MM.1S (cell line): ENCODE results near the gene NCOA5.

Experiments used
- DNase-seq: peaks from one replicate; pipeline ENCODE4 v3.0.0-alpha.2; 2015
- H2AFZ ChIP-seq: fragments of 300-600 bp; sonication (generic); 2 replicates; pipeline ENCODE4 v1.6.0; 2016; ENCODE audit warnings: antibody characterized with exemption, low read length
- H3F3A ChIP-seq: fragments of 300-600 bp; sonication (generic); 2 replicates; pipeline ENCODE4 v1.6.1; 2016; ENCODE audit warnings: mild to moderate bottlenecking, antibody characterized with exemption, low read length, moderate library complexity, mixed read lengths; ENCODE audit not compliant: insufficient read depth
- H3K27ac ChIP-seq: fragments of 300-600 bp; sonication (generic); 2 replicates; pipeline ENCODE4 v1.5.1; 2016; ENCODE audit warnings: mild to moderate bottlenecking, low read length
- H3K27me3 ChIP-seq: fragments of 300-600 bp; sonication (generic); replicated peaks from 2 replicates; pipeline ENCODE4 v1.6.0; 2016; ENCODE audit warnings: low read length; ENCODE audit not compliant: insufficient read depth
- H3K36me3 ChIP-seq: fragments of 300-600 bp; sonication (generic); replicated peaks from 2 replicates; pipeline ENCODE4 v1.6.1; 2016; ENCODE audit warnings: mild to moderate bottlenecking, low read length, mixed read lengths; ENCODE audit not compliant: insufficient read depth
- H3K4me1 ChIP-seq: fragments of 300-600 bp; sonication (generic); 2 replicates; pipeline ENCODE4 v1.6.1; 2016; ENCODE audit warnings: low read length, mixed read lengths
- H3K4me2 ChIP-seq: fragments of 300-600 bp; sonication (generic); 2 replicates; pipeline ENCODE4 v1.6.0; 2016; ENCODE audit warnings: low read depth, low read length
- H3K4me3 ChIP-seq: fragments of 300-600 bp; sonication (generic); 2 replicates; pipeline ENCODE4 v1.5.1; 2016; ENCODE audit warnings: low read length, mixed read lengths
- H3K79me2 ChIP-seq: fragments of 300-600 bp; sonication (generic); 2 replicates; pipeline ENCODE4 v1.6.1; 2016; ENCODE audit warnings: mixed run types, low read length, mixed read lengths
- H3K9ac ChIP-seq: fragments of 300-600 bp; sonication (generic); 2 replicates; pipeline ENCODE4 v1.6.1; 2016; ENCODE audit warnings: low read length, mixed read lengths
- H3K9me2 ChIP-seq: fragments of 300-600 bp; sonication (generic); replicated peaks from 2 replicates; pipeline ENCODE4 v1.6.1; 2016; ENCODE audit warnings: mild to moderate bottlenecking, low read length, mixed read lengths; ENCODE audit not compliant: insufficient read depth
- H3K9me3 ChIP-seq: fragments of 300-600 bp; sonication (generic); replicated peaks from 2 replicates; pipeline ENCODE4 v1.6.1; 2016; ENCODE audit warnings: mild to moderate bottlenecking, low read length, mixed read lengths; ENCODE audit not compliant: insufficient read depth
- H4K20me1 ChIP-seq: fragments of 300-600 bp; sonication (generic); 2 replicates; pipeline ENCODE4 v1.6.1; 2016; ENCODE audit warnings: mild to moderate bottlenecking, low read length, moderate library complexity, mixed read lengths; ENCODE audit not compliant: insufficient read depth
- CTCF ChIP-seq: fragments of 300-600 bp; sonication (generic); IDR thresholded peaks from 2 replicates; pipeline ENCODE4 v1.5.1; 2016; ENCODE audit warnings: antibody characterized with exemption, low read length, mixed read lengths
- EZH2 ChIP-seq: fragments of 300-600 bp; sonication (generic); optimal IDR thresholded peaks from 2 replicates; pipeline ENCODE3; 2017; ENCODE audit warnings: low read depth, mild to moderate bottlenecking, antibody characterized with exemption, low read length, mixed read lengths
- EZH2phosphoT487 ChIP-seq: fragments of 300-600 bp; sonication (generic); IDR thresholded peaks from 2 replicates; pipeline ENCODE4 v1.6.1; 2018; ENCODE audit warnings: antibody characterized with exemption, low read length

The NCOA5 gene

GRCh38 chr20:46089167-46089416 is 670 bp downstream of the NCOA5 start:
- H3K9me3 ChIP-seq: no peaks in the 10 kb centered on the region
- TF ChIP-seq EZH2 (no peak), CTCF (no peak)
- H2AFZ ChIP-seq: 0 out of 2 replicates have a peak overlapping the region, but pooled peaks have one; percentile 17

GRCh38 chr20:46088409-46089166 is 1.2 kb downstream of the NCOA5 start:
- H3K36me3 ChIP-seq: no peaks in the 10 kb centered on the region
- peak overlapping the region; percentile 93 for H3K9ac ChIP-seq
- peak; percentile 45 for DNase-seq
- peaks cover 9% of the 10 kb centered on the region for H3K4me1 ChIP-seq
- TF ChIP-seq CTCF (peak; percentile 13; the same call in 1 of the 2 replicates), EZH2 (no peak), EZH2phosphoT487 (no peak)
- H3K4me2 ChIP-seq: peak overlapping the region; percentile 83
- peak overlapping the region; percentile 82; the same call in 1 of the 2 replicates for H3K27ac ChIP-seq
- H3K9me2 ChIP-seq: no peaks in the 10 kb centered on the region
- H2AFZ ChIP-seq: no peak overlapping the region
- H3K4me3 ChIP-seq: peak overlapping the region; percentile 77
- no peaks in the 10 kb centered on the region for H3K9me3 ChIP-seq
- H3F3A ChIP-seq: no peaks in the 10 kb centered on the region
- no peaks in the 10 kb centered on the region for H3K27me3 ChIP-seq
- peaks cover 59% of the 10 kb centered on the region for H3K79me2 ChIP-seq
- H4K20me1 ChIP-seq: peaks cover 51% of the 10 kb centered on the region

More at GRCh38 chr20:46089167-46089416, 670 bp downstream of the NCOA5 start:
- Histone ChIP-seq H3K9ac (peak overlapping the region; percentile 93), H3K4me1 (peaks cover 9% of the 10 kb centered on the region), H3K9me2 (no peaks in the 10 kb centered on the region), H3K4me3 (peak overlapping the region; percentile 77), H3K79me2 (peaks cover 54% of the 10 kb centered on the region), H3K27me3 (no peaks in the 10 kb centered on the region), H3K36me3 (no peaks in the 10 kb centered on the region), H3K4me2 (peak overlapping the region; percentile 83; the same call in 1 of the 2 replicates), H3F3A (no peaks in the 10 kb centered on the region), H3K27ac (peak overlapping the region; percentile 82; the same call in 1 of the 2 replicates), H4K20me1 (peaks cover 48% of the 10 kb centered on the region)
- DNase-seq: no peak

- Histone ChIP-seq H3K9me2 (no peaks in the 10 kb centered on the region), H3K36me3 (no peaks in the 10 kb centered on the region), H3K79me2 (peaks cover 73% of the 10 kb centered on the region), H4K20me1 (peaks cover 63% of the 10 kb centered on the region), H3K4me3 (no peak overlapping the region), H3K27me3 (no peaks in the 10 kb centered on the region), H3K9me3 (no peaks in the 10 kb centered on the region), H3K4me1 (peaks cover 9% of the 10 kb centered on the region), H3K9ac (no peak overlapping the region), H3K27ac (no peak overlapping the region), H3K4me2 (no peak overlapping the region), H3F3A (no peaks in the 10 kb centered on the region), H2AFZ (no peak overlapping the region)
- TF ChIP-seq CTCF (peak; percentile 41), EZH2phosphoT487 (no peak), EZH2 (no peak)
- no peak for DNase-seq
Measured at GRCh38 chr20:46087161-46087560, 2.6 kb downstream of the NCOA5 start.
